Stomach (tissue), 4 donors: Measurements from ENCODE around the gene DYRK1B.
"Not testable (repeated sequence)": the region's sequence is repeated elsewhere in the genome, so short reads cannot be mapped to it uniquely, and the experiment has no call there.

ENCODE experiments used
- EP300 ChIP-seq: sonication (generic); formaldehyde crosslinking; IDR thresholded peaks from one replicate; pipeline ENCODE4 v1.6.1; 2017; ENCODE audit warnings: antibody characterized with exemption
- POLR2A ChIP-seq, 4 donors: fragments of 450-650 bp; IDR thresholded peaks; one replicate each; pipeline ENCODE4 v1.6.1; 2016; ENCODE audit warnings: antibody characterized with exemption in 4 of 4, control low read depth in 2 of 4, mild to moderate bottlenecking in 1 of 4, moderate library complexity in 1 of 4
- POLR2AphosphoS5 ChIP-seq, 3 donors: sonication (generic); formaldehyde crosslinking; IDR thresholded peaks; one replicate each; pipeline ENCODE4 v1.6.1; 2016; ENCODE audit warnings: antibody characterized with exemption in 3 of 3
- TF ChIP-seq, protein P1 (sequence below), 7 experiments: fragments of 450-650 bp in 4 of 7; fragments of 200-600 bp in 3 of 7; sonication (generic) in 3 of 7; IDR thresholded peaks; one replicate each; pipeline ENCODE4 v1.5.1; 2016 to 2019; ENCODE audit warnings: antibody characterized with exemption in 7 of 7, control low read depth in 2 of 7, mild to moderate bottlenecking in 1 of 7

- TF ChIP-seq POLR2AphosphoS5 (IDR thresholded peaks at IDR 0.05); POLR2A (IDR thresholded peaks at IDR 0.05); EP300: not testable (repeated sequence)
- TF ChIP-seq, protein P1, sequence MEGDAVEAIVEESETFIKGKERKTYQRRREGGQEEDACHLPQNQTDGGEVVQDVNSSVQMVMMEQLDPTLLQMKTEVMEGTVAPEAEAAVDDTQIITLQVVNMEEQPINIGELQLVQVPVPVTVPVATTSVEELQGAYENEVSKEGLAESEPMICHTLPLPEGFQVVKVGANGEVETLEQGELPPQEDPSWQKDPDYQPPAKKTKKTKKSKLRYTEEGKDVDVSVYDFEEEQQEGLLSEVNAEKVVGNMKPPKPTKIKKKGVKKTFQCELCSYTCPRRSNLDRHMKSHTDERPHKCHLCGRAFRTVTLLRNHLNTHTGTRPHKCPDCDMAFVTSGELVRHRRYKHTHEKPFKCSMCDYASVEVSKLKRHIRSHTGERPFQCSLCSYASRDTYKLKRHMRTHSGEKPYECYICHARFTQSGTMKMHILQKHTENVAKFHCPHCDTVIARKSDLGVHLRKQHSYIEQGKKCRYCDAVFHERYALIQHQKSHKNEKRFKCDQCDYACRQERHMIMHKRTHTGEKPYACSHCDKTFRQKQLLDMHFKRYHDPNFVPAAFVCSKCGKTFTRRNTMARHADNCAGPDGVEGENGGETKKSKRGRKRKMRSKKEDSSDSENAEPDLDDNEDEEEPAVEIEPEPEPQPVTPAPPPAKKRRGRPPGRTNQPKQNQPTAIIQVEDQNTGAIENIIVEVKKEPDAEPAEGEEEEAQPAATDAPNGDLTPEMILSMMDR (IDR thresholded peaks at IDR 0.05) = not testable (repeated sequence)
Observed at GRCh38 chr19:39876486-39876885, 42.5 kb upstream of the DYRK1B start.
